ENCODE data around the gene HGS. TPM values are rescaled to one million over a fixed set of nuclear protein-coding genes. Genes with fewer than 3 reads are reported as not detected.

Gene HGS
- total and polyA plus RNA-seq, 7 donors, result 38.6 to 158 (median 63.3) TPM

DNA sequence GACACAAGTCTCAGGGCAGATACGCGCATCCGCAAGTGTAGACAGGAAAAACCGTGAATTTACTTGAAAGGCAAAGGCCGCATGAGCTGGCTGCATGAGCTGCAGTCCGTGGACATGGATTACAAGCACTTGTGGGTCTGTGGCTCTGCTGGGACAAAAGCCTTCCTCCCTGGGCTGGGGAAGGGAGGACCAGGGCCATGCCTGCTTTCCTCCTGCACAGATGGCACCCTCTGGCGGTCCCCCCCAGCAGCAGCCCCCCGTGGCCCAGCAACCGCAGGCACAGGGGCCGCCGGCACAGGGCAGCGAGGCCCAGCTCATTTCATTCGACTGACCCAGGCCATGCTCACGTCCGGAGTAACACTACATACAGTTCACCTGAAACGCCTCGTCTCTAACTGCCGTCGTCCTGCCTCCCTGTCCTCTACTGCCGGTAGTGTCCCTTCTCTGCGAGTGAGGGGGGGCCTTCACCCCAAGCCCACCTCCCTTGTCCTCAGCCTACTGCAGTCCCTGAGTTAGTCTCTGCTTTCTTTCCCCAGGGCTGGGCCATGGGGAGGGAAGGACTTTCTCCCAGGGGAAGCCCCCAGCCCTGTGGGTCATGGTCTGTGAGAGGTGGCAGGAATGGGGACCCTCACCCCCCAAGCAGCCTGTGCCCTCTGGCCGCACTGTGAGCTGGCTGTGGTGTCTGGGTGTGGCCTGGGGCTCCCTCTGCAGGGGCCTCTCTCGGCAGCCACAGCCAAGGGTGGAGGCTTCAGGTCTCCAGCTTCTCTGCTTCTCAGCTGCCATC is 17.7 kb downstream of the HGS start:
- TF ChIP-seq, protein P1, sequence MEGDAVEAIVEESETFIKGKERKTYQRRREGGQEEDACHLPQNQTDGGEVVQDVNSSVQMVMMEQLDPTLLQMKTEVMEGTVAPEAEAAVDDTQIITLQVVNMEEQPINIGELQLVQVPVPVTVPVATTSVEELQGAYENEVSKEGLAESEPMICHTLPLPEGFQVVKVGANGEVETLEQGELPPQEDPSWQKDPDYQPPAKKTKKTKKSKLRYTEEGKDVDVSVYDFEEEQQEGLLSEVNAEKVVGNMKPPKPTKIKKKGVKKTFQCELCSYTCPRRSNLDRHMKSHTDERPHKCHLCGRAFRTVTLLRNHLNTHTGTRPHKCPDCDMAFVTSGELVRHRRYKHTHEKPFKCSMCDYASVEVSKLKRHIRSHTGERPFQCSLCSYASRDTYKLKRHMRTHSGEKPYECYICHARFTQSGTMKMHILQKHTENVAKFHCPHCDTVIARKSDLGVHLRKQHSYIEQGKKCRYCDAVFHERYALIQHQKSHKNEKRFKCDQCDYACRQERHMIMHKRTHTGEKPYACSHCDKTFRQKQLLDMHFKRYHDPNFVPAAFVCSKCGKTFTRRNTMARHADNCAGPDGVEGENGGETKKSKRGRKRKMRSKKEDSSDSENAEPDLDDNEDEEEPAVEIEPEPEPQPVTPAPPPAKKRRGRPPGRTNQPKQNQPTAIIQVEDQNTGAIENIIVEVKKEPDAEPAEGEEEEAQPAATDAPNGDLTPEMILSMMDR (IDR thresholded peaks at IDR 0.05), result no peak
- H3K27ac ChIP-seq, result peak overlapping the region; percentile 94
- H3K36me3 ChIP-seq (ENCODE audit: insufficient read depth in 1 of 2, low read depth in 1 of 2), result peaks cover 4 to 74% of the 10 kb centered on the region in 2 donors
- WGBS, 3 donors, result 65 to 71% (median 66%) methylated on average over 22 to 23 of the region's 23 CpGs
- peaks cover 37% of the 10 kb centered on the region for H3K4me1 ChIP-seq
- no peaks in the 10 kb centered on the region for H3K9me3 ChIP-seq
- DNase-seq (no peak), ATAC-seq (no peak)
- intact Hi-C loops (cut with DNase I), result no loop called here
- no peaks in the 10 kb centered on the region for H3K27me3 ChIP-seq (ENCODE audit: insufficient read depth in 3 of 3, low read length in 2 of 3)
- peak overlapping the region; percentile 86 for H3K4me3 ChIP-seq

DNA sequence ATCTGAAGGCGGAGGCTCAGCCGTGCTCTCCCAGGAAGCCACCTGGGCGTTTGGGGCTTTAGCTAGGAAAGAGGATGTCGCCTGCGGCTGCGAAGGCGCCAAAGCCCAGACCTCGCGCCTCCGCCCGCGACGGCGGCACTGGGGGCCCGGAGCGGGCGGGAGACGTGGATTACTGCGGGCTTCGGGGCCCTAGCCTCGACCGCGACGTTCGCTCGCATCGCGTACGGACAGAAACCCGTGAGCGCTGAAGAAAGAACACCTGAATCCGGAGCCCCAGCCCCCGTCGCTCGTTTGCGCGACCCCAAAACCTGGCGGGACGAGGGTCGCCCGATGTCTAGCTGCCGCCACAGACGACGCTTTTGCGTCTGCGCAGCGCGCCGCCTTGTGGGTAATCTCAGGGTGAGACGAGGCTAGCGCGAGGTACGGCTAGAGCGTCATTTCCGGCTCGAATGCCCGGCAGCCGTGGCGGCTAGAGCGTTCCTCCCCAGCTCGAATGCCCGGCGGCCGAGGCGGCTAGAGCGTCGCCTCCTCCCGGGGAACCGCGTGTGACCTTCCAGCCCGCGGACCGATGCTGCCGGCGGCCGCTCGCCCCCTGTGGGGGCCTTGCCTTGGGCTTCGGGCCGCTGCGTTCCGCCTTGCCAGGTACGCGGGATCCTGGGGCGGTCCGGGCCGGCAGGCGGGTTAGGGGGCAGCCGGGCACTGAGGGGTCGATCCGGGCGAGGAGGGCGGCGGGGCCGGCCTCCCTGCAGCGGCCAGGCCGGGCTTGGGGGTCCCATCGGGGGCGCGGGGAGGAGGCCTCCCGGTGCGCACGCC is 19.3 kb downstream of the HGS start, which contains the start of gene MRPL12:
MRPL12 (plus strand) TSS at position 434 of the 813 bp plus-strand sequence; CDS start at position 569, 135 bp downstream.
- peak; percentile 91 to 97 (median 94) for ATAC-seq
- H3K4me3 ChIP-seq, result peak within 1 kb of the TSS; percentile 86
- intact Hi-C loops (cut with DNase I), result no loop called here
- H3K27me3 ChIP-seq (ENCODE audit: insufficient read depth in 3 of 3, low read length in 2 of 3), result no peaks in the 10 kb centered on the region
- H3K9me3 ChIP-seq, result no peaks in the 10 kb centered on the region
- TF ChIP-seq, protein P1 (IDR thresholded peaks at IDR 0.05), result peak; percentile 21
- peak within 1 kb of the TSS; percentile 94 for H3K27ac ChIP-seq
- peak; percentile 93 to 97 for DNase-seq
- peaks cover 24% of the 10 kb centered on the region for H3K4me1 ChIP-seq
- peaks cover 4 to 75% of the 10 kb centered on the region in 2 donors for H3K36me3 ChIP-seq (ENCODE audit: insufficient read depth in 1 of 2, low read depth in 1 of 2)
- WGBS, 3 donors, result 0% methylated on average over 84 to 102 of the region's 102 CpGs

DNA sequence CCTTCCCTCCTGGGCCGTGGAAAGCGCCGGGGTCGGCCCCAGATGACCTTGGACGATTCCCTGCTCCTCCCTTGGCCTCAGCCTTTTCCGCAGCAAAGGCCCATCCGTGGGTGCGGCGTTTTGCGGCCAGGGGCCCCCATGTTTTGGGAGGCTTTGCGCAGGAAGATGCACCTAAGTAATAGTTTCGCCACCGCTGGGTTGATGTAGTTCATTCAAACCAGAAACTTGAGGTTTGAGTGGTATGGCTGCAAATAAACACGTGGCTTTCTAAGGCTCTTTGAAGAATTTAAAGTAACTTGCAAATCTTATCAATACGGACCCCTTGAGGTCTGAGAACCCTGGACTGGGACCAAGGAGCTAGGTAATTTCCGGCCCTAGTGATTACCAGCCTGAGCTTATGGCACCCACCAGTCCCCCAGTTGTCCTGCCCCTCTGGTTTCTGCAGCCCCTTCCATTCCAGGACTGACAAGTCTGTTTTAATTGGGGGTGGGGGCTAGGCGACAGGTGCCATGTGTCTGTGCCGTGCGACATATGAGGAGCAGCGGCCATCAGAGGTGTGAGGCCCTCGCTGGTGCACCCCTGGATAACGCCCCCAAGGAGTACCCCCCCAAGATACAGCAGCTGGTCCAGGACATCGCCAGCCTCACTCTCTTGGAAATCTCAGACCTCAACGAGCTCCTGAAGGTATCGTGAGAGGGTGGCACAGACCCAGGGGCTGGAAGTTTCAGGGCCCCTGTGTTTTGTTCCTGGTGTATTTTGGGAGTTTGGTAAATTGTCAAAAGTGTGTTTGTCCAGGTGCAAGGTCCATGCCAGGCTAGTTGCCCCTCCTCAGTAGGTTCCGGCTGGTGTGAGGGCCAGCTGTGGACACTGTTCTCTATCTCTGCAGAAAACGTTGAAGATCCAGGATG is 20.2 kb downstream of the HGS start:
- DNase-seq, result no peak
- ATAC-seq, result peak in 2 of 4 donors; percentile 14 to 30
- Histone ChIP-seq H3K4me3 (peak overlapping the region; percentile 86), H3K27me3 (ENCODE audit: insufficient read depth in 3 of 3, low read length in 2 of 3) (no peaks in the 10 kb centered on the region), H3K9me3 (no peaks in the 10 kb centered on the region), H3K27ac (peak overlapping the region; percentile 94), H3K36me3 (ENCODE audit: insufficient read depth in 1 of 2, low read depth in 1 of 2) (peaks cover 4 to 69% of the 10 kb centered on the region in 2 donors), H3K4me1 (peaks cover 24% of the 10 kb centered on the region)
- TF ChIP-seq, protein P1 (IDR thresholded peaks at IDR 0.05), result no peak
- intact Hi-C loops (cut with DNase I), result no loop called here
- WGBS, 3 donors, result 21 to 26% (median 22%) methylated on average over 25 to 27 of the region's 27 CpGs

DNA sequence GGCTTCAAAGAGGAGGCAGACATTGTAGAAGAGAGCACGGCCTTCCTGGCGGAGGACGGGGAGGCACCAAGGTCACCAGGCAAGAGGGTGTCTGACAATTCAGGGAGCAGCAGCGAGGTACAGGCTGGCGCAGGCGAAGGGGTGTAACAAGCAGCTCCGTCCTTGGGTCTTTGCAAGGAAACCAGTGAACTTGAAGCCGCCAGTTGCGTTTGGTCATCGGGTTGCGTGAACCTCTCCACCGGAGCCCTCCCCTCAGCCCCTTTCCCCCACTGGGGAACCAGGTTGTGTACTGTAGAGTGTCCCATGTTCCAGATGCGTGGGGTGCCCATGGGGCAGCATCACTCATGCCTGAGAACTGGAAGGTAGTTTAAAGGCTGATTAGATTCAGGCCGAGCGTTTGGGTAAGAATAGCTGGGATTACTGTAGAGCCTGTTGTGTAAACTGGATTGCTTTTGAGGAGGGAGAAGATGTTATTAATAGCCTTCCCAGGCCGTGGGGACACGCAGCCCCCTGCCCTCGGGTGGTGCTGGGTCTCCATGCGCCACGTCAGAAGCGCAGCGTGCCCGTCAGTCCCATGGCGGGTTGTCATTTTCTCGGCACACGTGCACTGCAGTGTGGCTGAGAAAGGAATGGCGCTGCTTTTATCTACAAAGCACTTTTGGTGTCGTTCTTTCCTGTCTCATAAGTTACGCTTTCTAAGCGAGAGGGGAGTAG is 21.9 kb downstream of the HGS start:
- Histone ChIP-seq H3K9me3 (no peaks in the 10 kb centered on the region), H3K36me3 (ENCODE audit: insufficient read depth in 1 of 2, low read depth in 1 of 2) (peaks cover 4 to 52% of the 10 kb centered on the region in 2 donors), H3K27ac (no peak overlapping the region), H3K27me3 (ENCODE audit: insufficient read depth in 3 of 3, low read length in 2 of 3) (no peaks in the 10 kb centered on the region), H3K4me1 (peaks cover 29% of the 10 kb centered on the region), H3K4me3 (no peak overlapping the region)
- 90 to 92% (median 91%) methylated on average over 30 of the region's 30 CpGs for WGBS, 3 donors
- intact Hi-C loops (cut with DNase I), result no loop called here
- DNase-seq (peak in 1 of 2 donors; percentile 10), ATAC-seq (no peak)
- TF ChIP-seq, protein P1 (IDR thresholded peaks at IDR 0.05), result no peak

All from psoas muscle (tissue), 8 donors.